PC-3 (cell line): ENCODE data around the gene CNNM3. TPM values are rescaled to one million over a fixed set of nuclear protein-coding genes. Genes with fewer than 3 reads are reported as not detected.
"Not testable (repeated sequence)": the region's sequence is repeated elsewhere in the genome, so short reads cannot be mapped to it uniquely, and the experiment has no call there.

Experiments used
- ATAC-seq: fragments of 200-7000 bp; cut with Tn5 transposase; 2 replicates; pipeline ENCODE4 v1.9.1; 2020; ENCODE audit warnings: mild to moderate bottlenecking, moderate library complexity
- BruUV-seq: library from RNA; stranded (reverse); fragments of 400-500 nt; replicated peaks from 2 replicates; lab custom pipeline; 2021; lab: Mats Ljungman, UMichigan
- CTCF ChIA-PET: fragments of 300-600 bp; sonication (Branson Sonifier 250); formaldehyde crosslinking; loops from one replicate; lab custom pipeline; 2022; ENCODE audit warnings: antibody characterized with exemption; lab: Charles Lee
- POLR2A ChIA-PET: fragments of 300-600 bp; sonication (Branson Sonifier 250); formaldehyde crosslinking; loops from one replicate; lab custom pipeline; 2022; ENCODE audit warnings: antibody characterized with exemption; ENCODE audit not compliant: unreplicated experiment; lab: Charles Lee
- DNase-seq: peaks from one replicate; pipeline ENCODE4 v3.0.0-alpha.2; 2015
- H2AFZ ChIP-seq: fragments of 300-600 bp; sonication (generic); 2 replicates; pipeline ENCODE4 v1.6.0; 2016; ENCODE audit warnings: antibody characterized with exemption, low read length
- H3F3A ChIP-seq: fragments of 300-600 bp; sonication (generic); one replicate; pipeline ENCODE4 v1.6.0; 2017; ENCODE audit warnings: antibody characterized with exemption, low read length, control low read depth, mild to moderate bottlenecking; ENCODE audit not compliant: unreplicated experiment
- H3K27ac ChIP-seq: fragments of 300-600 bp; sonication (generic); 2 replicates; pipeline ENCODE4 v1.5.1; 2016; ENCODE audit warnings: mild to moderate bottlenecking, low read length
- H3K27me3 ChIP-seq: fragments of 300-600 bp; sonication (generic); 2 replicates; pipeline ENCODE4 v1.6.1; 2016; ENCODE audit warnings: low read length, mixed read lengths
- H3K36me3 ChIP-seq: fragments of 300-600 bp; sonication (generic); 2 replicates; pipeline ENCODE4 v1.6.1; 2016; ENCODE audit warnings: low read depth, mixed run types, low read length, mixed read lengths
- H3K4me1 ChIP-seq: fragments of 300-600 bp; sonication (generic); 2 replicates; pipeline ENCODE4 v1.5.1; 2016; ENCODE audit warnings: low read length; ENCODE audit not compliant: insufficient read depth
- H3K4me2 ChIP-seq: fragments of 300-600 bp; sonication (generic); 2 replicates; pipeline ENCODE4 v1.6.0; 2016; ENCODE audit warnings: low read length
- H3K4me3 ChIP-seq: fragments of 300-600 bp; sonication (generic); 2 replicates; pipeline ENCODE4 v1.5.1; 2016; ENCODE audit warnings: mild to moderate bottlenecking, low read length, mixed read lengths
- H3K79me2 ChIP-seq: fragments of 300-600 bp; sonication (generic); 2 replicates; pipeline ENCODE4 v1.6.1; 2017; ENCODE audit warnings: low read length, mixed read lengths
- H3K9ac ChIP-seq: fragments of 300-600 bp; sonication (generic); 2 replicates; pipeline ENCODE4 v1.6.0; 2016; ENCODE audit warnings: mild to moderate bottlenecking, low read length
- H3K9me2 ChIP-seq: fragments of 300-600 bp; sonication (generic); replicated peaks from 2 replicates; pipeline ENCODE4 v1.6.1; 2016; ENCODE audit warnings: mixed run types, low read length, mixed read lengths
- H3K9me3 ChIP-seq: fragments of 300-600 bp; sonication (generic); 2 replicates; pipeline ENCODE4 v1.6.1; 2016; ENCODE audit warnings: low read length, mixed read lengths
- H4K20me1 ChIP-seq: fragments of 300-600 bp; sonication (generic); 2 replicates; pipeline ENCODE4 v1.6.1; 2016; ENCODE audit warnings: low read length, mixed read lengths
- CTCF ChIP-seq: fragments of 300-600 bp; sonication (generic); conservative IDR thresholded peaks from 2 replicates; pipeline ENCODE4 v1.5.1; 2017; ENCODE audit warnings: antibody characterized with exemption, low read depth, mild to moderate bottlenecking, low read length
- EZH2 ChIP-seq: fragments of 300-600 bp; sonication (generic); IDR thresholded peaks from one replicate; pipeline ENCODE4 v1.6.1; 2017; ENCODE audit warnings: antibody characterized with exemption, mild to moderate bottlenecking, low read length; ENCODE audit not compliant: unreplicated experiment
- EZH2phosphoT487 ChIP-seq: fragments of 300-600 bp; sonication (generic); IDR thresholded peaks from 2 replicates; pipeline ENCODE4 v1.6.1; 2018; ENCODE audit warnings: mild to moderate bottlenecking, antibody characterized with exemption, low read length, borderline replicate concordance
- intact Hi-C: fragments of 100-400 bp; cut with micrococcal nuclease; formaldehyde crosslinking; loops from 2 replicates; pipeline ENCODE4 v1.9.0; 2023
- total RNA-seq: library from RNA; depleted of rRNA; stranded (reverse); fragments of >200 nt; gene quantifications from 2 replicates; pipeline ENCODE4 v1.2.3, GENCODE V29; 2014

CNNM3 gene
- total RNA-seq, 1 experiment from 2014 or later, result 9.0 TPM

DNA sequence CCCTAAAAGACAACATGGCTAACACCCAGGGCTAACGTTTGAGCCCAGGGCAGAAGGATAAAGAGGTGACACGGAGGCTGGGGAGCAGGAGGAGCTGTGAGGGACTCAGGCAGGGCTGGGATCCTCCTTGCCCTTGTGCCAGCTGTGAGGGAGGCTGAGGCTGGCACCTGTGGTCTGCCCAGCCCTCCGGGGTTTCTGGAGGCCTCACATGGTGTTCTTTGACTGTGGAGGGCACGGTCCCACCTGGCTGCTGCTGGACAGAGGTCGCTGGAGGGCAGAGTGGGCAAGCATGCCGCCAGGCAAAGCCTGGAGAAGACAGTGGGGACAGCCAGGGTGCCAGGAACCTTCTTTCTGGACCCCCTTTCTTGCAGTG, 26.8 kb upstream of the CNNM3 start:
- no peak overlapping the region for H2AFZ ChIP-seq
- H3K36me3 ChIP-seq, result no peaks in the 10 kb centered on the region
- H3F3A ChIP-seq, result peaks cover 7% of the 10 kb centered on the region
- H3K4me3 ChIP-seq, result no peak overlapping the region
- no peaks in the 10 kb centered on the region for H3K27me3 ChIP-seq
- H3K9me2 ChIP-seq, result no peaks in the 10 kb centered on the region
- H4K20me1 ChIP-seq, result no peaks in the 10 kb centered on the region
- no TSS peak for BruUV-seq
- TF ChIP-seq EZH2phosphoT487 (no peak), EZH2 (no peak), CTCF (no peak)
- peaks cover 20% of the 10 kb centered on the region for H3K79me2 ChIP-seq
- no peak overlapping the region; the same call in 1 of the 2 replicates for H3K4me2 ChIP-seq
- no peak overlapping the region for H3K27ac ChIP-seq
- H3K9me3 ChIP-seq, result no peaks in the 10 kb centered on the region
- POLR2A ChIA-PET, result no interaction called here
- peaks cover 29% of the 10 kb centered on the region for H3K4me1 ChIP-seq
- no peak for DNase-seq
- CTCF ChIA-PET, result interaction anchor here (0.6 to 0.7 kb wide), 2 partner anchors 25 to 59 kb away, joined by 3 read pairs; no protein-coding TSS in a partner anchor
- intact Hi-C loops, result no loop called here
- H3K9ac ChIP-seq, result no peak overlapping the region
- no peak for ATAC-seq

- H3K27me3 ChIP-seq, result no peaks in the 10 kb centered on the region
- H3K27ac ChIP-seq, result no peak overlapping the region
- TF ChIP-seq EZH2phosphoT487 (no peak), CTCF (no peak), EZH2 (no peak)
- peaks cover 9% of the 10 kb centered on the region; the same call in 1 of the 2 replicates for H3K79me2 ChIP-seq
- CTCF ChIA-PET, result no interaction called here
- no peaks in the 10 kb centered on the region for H3K9me3 ChIP-seq
- peaks cover 11% of the 10 kb centered on the region for H3K4me1 ChIP-seq
- no peaks in the 10 kb centered on the region for H3F3A ChIP-seq
- no peaks in the 10 kb centered on the region for H4K20me1 ChIP-seq
- intact Hi-C loops, result no loop called here
- H3K36me3 ChIP-seq, result no peaks in the 10 kb centered on the region
- no peak overlapping the region for H3K9ac ChIP-seq
- no TSS peak for BruUV-seq
- no peak overlapping the region for H3K4me2 ChIP-seq
- ATAC-seq, result no peak
- no peaks in the 10 kb centered on the region for H3K9me2 ChIP-seq
- H3K4me3 ChIP-seq, result no peak overlapping the region
- POLR2A ChIA-PET, result no interaction called here
- H2AFZ ChIP-seq, result no peak overlapping the region
- no peak for DNase-seq
Observed at GRCh38 chr2:96792772-96793749, 23.0 kb upstream of the CNNM3 start.

DNA sequence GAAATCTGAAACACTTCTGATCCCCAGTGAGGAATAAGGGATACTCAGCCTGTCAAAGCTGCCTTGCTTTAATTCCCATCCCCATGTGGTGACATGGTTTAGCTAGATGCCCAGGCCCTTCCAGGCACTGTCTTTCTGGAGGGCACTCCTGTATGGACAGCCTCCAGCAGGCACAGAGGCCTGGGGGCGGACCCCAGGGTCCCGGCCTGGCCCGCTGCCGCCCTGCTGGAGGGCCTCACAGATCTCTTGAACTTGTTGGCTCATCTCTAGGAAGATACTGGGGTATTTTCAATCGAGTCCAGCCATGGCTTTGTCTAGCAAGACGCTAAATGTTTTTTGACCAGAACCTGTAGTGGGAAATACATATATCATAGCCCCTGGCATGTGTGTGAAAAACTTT, 21.0 kb upstream of the CNNM3 start:
- no peaks in the 10 kb centered on the region for H3K79me2 ChIP-seq
- no peak overlapping the region for H3K4me3 ChIP-seq
- DNase-seq (no peak), ATAC-seq (no peak)
- H3K4me1 ChIP-seq, result no peaks in the 10 kb centered on the region
- ChIA-PET POLR2A (no interaction called here), CTCF (no interaction called here)
- H3K4me2 ChIP-seq, result no peak overlapping the region
- no peaks in the 10 kb centered on the region for H3K27me3 ChIP-seq
- no peaks in the 10 kb centered on the region for H3K9me2 ChIP-seq
- no peaks in the 10 kb centered on the region for H3F3A ChIP-seq
- no peaks in the 10 kb centered on the region for H3K36me3 ChIP-seq
- H4K20me1 ChIP-seq, result no peaks in the 10 kb centered on the region
- no peak for TF ChIP-seq CTCF
- no peak for TF ChIP-seq EZH2phosphoT487
- TF ChIP-seq EZH2, result no peak
- intact Hi-C loops, result no loop called here
- H2AFZ ChIP-seq, result no peak overlapping the region
- H3K27ac ChIP-seq, result no peak overlapping the region
- H3K9me3 ChIP-seq, result no peaks in the 10 kb centered on the region
- H3K9ac ChIP-seq, result no peak overlapping the region
- BruUV-seq, result no TSS peak

- H3K9me2 ChIP-seq, H3K36me3 ChIP-seq, H3F3A ChIP-seq, H3K9ac ChIP-seq, H3K4me2 ChIP-seq, H3K4me1 ChIP-seq, H3K27me3 ChIP-seq, intact Hi-C loops, DNase-seq, H3K9me3 ChIP-seq, H3K27ac ChIP-seq, H3K4me3 ChIP-seq, H4K20me1 ChIP-seq, ATAC-seq, H2AFZ ChIP-seq, BruUV-seq, CTCF ChIA-PET, H3K79me2 ChIP-seq, POLR2A ChIA-PET: not testable (repeated sequence)
Observed at GRCh38 chr2:96796497-96796896, 19.6 kb upstream of the CNNM3 start.
